NCI-H524 treated with DMSO at 0.1 percent for 48 hours (cell line): ENCODE measurements around the gene CCDC57.

Source experiments
- DNase-seq: peaks from one replicate; lab custom pipeline; 2025; lab: John Stamatoyannopoulos, UW

CCDC57 gene

GRCh38 chr17:82080789-82081464 lies 131.7 kb downstream of the CCDC57 start:
- DNase-seq, result no peak

DNA sequence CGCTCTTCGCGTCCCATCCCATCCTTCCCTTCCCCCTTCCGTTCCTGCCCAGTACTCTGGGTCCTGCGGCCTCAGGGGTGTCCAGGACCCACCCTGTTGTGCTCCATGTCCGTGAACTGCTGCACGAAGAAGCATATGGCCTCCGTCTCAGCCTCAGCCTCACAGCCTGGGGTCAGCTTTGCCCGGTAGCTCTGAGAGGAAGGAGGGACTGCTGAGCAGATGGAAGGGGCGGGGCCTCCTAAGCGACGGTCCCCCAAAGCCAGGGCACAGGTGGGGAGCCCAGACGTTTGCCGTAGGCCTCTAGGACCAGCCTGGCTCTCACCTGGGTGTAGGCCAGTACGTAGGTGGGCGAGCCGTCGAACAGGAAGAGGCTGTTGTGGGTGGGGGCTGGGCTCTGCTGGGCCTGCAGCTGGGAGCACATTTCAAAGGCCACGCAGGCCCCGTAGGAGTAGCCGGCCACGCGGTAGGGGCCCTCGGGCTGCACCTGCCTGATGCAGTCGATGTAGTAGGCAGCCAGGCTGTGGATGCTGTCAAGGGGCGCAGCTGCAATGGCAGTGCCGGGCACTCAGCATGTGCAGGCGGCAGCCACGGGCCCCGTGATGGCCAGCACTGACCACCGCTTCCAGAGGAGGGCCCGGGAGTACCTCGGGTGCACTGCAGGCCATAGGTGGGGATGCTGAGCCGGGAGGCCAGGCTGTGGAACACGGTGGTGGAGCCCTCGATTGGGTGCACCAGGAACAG lies 132.4 kb downstream of the CCDC57 start:
- no peak for DNase-seq

DNA sequence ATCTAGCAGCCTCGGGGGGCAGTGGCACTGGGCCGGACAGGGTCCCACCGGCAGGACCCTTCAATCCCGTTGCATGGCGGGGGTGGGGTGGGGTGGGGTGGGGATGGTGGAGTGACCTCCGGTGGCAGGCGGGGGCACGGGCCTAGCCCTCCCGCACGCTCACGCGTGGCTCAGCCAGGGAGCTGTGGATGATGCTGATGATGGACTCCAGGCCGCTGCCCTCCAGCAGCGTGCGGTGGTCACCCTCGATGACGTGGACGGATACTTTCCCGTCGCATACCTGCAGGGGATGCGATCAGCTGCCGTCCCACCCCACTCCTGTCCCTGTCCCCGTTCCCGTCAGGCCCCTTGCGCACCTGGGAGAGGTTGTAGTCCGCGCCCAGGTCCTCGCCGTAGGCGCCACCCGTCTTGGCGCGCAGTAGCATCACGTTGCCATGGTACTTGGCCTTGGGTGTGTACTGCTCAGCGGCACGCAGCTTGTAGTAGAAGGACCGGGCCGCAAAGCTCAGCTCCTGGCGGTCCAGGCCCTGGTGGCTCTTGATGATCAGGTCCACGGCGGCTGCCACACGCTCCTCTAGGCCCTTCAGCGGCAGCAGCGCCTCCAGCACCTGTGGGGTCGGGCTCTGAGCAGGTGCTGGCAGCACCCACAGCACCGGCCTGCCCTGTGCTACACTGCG lies 133.5 kb downstream of the CCDC57 start:
- no peak for DNase-seq

GRCh38 chr17:82078433-82078832 lies 134.2 kb downstream of the CCDC57 start:
- DNase-seq, result no peak

DNA sequence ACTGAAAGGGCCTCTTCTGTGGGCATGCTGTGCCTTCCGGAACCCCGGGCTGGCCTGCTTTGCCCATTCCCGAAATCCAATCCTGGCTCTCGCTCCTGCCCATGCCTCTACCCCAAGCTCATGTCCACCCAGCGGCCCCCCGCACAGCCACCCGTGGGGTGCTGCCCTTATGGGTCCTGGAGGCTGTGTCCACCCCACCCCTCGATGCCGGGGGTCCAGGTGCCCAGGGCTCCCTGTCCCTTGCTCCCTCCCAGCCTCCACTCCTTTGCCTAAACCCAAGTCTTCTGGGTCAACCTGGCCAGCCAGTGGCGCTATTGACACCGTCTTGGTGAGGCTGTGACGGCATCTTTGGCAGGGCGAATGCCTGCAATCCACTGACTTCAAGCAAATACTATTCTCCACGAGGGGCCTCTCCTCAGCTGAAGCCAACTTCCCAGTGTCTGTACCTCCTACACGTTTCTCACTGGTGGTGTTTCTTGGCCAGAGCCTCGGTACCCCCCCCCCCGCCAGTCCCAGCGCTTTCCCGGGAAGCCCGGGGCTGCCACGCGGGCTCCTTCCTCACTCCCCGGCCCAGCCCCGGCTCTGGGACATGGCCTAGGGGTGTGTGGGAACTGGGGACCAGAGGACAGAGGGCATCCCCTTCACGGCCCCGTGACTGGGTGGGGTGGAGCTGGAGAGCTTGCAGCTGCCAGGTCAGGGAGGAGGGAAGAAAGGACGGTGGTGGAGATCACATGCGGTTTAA lies 134.9 kb downstream of the CCDC57 start:
- DNase-seq, result no peak

DNA sequence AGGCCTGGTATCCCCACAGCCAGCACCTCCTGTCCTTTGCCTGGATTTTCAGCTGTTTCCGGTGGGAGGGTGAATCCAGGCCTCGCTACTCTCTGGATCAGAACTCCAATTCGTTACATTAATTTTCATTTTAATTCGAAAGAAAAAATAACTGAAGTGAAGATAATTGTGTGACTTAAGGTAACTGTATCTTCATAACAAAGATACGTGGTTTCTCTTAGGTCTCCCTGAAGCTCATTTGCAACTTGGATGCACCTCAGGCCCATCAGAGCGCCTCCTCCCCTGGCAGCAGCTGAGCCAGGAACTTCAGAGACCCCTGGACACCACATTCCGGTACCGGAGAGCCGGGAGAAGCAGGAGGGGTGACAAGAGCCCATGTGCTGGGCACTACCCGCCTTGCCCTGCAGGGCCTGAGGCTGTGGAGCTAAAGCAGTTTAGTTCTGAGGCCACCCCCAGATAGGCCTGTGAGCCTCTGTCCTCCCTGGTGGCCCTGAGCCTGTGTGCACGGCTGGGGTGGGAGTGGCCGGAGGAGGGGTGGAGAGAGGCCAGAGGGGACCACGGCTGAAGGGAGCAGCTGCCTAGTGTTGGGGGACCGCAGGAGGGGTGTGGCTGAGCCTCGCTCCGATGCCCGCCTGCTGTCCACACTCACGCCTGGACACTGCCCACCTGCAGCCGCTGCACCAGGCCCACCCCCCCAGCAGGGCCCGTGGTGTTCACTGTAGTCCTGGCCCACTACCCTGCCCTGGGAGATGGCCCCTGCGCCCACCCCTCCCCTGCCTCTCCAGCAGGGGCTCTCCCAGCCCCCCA lies 135.7 kb downstream of the CCDC57 start:
- no peak for DNase-seq

- no peak for DNase-seq
Observed at GRCh38 chr17:82076018-82076784, 136.4 kb downstream of the CCDC57 start.

DNA sequence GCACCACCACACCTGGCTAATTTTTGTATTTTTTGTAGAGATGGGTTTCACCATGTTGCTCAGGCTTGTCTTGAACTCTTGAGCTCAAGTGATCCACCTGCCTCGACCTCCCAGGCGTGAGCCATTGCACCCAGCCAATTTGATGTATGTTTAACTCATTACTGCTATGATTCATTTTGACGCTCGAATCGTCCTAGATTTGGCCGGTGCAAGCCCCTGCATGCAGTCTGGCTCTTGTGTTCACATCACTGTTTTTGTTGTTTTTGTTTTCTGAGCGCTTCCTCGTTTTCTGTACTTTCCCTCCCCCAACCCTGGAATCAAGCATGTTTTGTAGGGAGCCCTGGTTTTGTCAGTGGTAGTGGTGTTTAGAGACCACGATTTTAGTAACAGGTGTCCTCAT lies 139.2 kb downstream of the CCDC57 start:
- no peak for DNase-seq

GRCh38 chr17:82072827-82073226 lies 139.8 kb downstream of the CCDC57 start:
- no peak for DNase-seq

DNA sequence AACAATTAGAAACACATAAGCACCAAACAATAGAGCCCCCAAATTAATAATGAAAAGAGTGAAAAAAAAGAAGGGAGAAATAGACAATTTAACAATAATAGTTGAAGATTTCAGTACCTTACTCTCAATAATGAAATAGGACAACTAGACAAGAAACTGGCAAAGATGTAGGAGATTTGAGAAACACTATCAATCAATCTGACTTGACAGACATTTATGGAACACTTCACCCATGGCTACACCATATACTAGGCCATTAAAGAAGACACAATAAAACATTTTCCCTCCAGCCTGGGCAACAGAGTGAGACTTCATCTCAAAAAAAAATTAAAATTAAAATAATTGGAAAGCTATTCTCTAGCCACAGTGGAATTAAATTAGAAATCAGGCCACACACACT lies 142.0 kb downstream of the CCDC57 start:
- no peak for DNase-seq

- no peak for DNase-seq
Observed at GRCh38 chr17:82065638-82066303, 146.9 kb downstream of the CCDC57 start, which contains the start of gene DUS1L. Gene DUS1L (minus strand): TSS chr17:82065804. CDS start chr17:82065059, 745 bp downstream.

- no peak for DNase-seq
Observed at GRCh38 chr17:82065193-82065637, 147.4 kb downstream of the CCDC57 start.

GRCh38 chr17:82064433-82065192 lies 148.0 kb downstream of the CCDC57 start:
- no peak for DNase-seq

GRCh38 chr17:82063424-82064415 lies 148.9 kb downstream of the CCDC57 start:
- DNase-seq, result no peak

- no peak for DNase-seq
Observed at GRCh38 chr17:82062984-82063368, 149.7 kb downstream of the CCDC57 start.

DNA sequence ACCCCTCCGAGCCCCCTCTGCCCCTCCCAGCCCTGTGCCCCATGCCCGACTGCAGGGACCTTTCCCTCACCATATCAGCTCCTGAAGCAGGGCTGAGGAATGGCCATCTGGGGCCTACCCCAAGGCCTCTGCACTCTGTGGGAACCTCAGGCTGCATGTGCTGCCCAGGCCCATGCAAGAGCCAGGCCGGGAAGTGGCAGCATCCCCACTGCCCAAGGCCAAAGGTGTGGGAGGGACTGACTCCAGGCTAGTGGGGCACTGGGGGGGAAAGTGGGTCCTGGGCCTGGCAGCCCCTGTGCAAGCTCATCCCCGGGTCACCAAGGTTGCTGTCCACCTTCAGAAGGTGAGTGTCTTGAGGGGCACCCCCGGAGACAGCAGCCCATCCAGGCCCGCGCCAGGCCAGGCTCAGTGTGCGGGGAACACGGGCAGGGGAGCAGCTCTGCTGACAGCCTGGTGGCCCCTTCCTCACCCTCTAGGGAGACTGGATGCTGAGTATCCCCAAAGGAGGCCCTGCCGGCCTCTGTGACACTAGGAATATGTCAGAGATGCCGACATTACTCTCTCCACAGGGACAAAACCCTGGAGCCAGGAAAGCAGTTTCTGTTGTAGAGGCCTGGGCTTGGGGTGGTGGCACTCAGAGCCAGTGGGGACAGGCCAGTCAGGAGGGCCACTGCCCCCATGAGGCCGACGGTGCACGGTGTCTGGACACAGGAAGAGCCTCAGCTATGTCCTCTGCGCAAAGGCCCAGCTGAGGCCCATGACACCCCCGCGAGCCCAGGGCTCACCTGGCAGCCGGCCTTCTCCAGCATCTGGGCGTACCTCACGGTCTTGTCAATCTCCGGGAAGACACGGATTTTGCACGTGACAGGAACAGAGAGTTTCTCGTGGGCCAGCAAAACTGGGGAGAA lies 150.3 kb downstream of the CCDC57 start:
- DNase-seq, result no peak
